Bronchial epithelial cell (primary cell): ENCODE results near the gene USP54. TPM values are rescaled to one million over a fixed set of nuclear protein-coding genes. Genes with fewer than 3 reads are reported as not detected.
"Not testable (repeated sequence)": the region's sequence is repeated elsewhere in the genome, so short reads cannot be mapped to it uniquely, and the experiment has no call there.

Source experiments
- DNase-seq: peaks from one replicate; pipeline ENCODE4 v3.0.0-alpha.2; 2010; ENCODE audit warnings: low read depth
- FAIRE-seq: peaks from 2 replicates; lab custom pipeline; 2011; peaks lifted over from hg19 to GRCh38; lab: Jason Lieb, UNC
- H3K27me3 ChIP-seq: 2 replicates; pipeline ENCODE4 v1.5.1; 2011; ENCODE audit warnings: low read length; ENCODE audit not compliant: control insufficient read depth, insufficient read depth
- H3K36me3 ChIP-seq: 2 replicates; pipeline ENCODE4 v1.5.1; 2011; ENCODE audit warnings: low read length; ENCODE audit not compliant: control insufficient read depth, insufficient read depth
- H3K4me3 ChIP-seq: 2 replicates; pipeline ENCODE4 v1.5.1; 2011; ENCODE audit warnings: mild to moderate bottlenecking, low read depth, low read length, control low read depth
- total RNA-seq: library from RNA; depleted of rRNA; stranded (reverse); fragments of >200 nt; gene quantifications from 2 replicates; pipeline ENCODE4 v1.2.1, GENCODE V29; 2014
- TF ChIP-seq, protein P1 (sequence below): IDR thresholded peaks from 2 replicates; pipeline ENCODE4 v1.5.1; 2011; ENCODE audit warnings: mild to moderate bottlenecking, moderate library complexity, low read length, control low read depth, inconsistent platforms; ENCODE audit not compliant: insufficient read depth, severe bottlenecking

The USP54 gene
- total RNA-seq, 1 donor from 2014 or later: 5.8 TPM

DNA sequence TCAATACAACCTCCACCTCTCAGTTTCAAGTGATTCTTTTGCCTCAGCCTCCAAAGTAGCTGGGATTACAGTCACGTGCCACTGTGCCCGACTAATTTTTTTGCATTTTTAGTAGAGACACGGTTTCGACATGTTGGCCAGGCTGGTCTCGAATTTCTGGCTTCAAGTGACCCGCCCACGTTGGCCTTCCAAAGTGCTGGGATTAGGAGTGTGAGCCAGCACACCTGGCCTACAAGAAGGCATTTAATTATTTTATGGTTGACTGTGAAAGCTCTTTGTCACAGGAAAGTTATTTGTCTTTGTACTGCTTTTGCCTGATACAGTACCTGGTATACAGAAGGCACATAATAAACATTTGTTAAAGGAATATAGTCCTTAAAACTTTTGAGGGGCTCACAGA lies 37.3 kb upstream of the USP54 start:
- TF ChIP-seq, protein P1, sequence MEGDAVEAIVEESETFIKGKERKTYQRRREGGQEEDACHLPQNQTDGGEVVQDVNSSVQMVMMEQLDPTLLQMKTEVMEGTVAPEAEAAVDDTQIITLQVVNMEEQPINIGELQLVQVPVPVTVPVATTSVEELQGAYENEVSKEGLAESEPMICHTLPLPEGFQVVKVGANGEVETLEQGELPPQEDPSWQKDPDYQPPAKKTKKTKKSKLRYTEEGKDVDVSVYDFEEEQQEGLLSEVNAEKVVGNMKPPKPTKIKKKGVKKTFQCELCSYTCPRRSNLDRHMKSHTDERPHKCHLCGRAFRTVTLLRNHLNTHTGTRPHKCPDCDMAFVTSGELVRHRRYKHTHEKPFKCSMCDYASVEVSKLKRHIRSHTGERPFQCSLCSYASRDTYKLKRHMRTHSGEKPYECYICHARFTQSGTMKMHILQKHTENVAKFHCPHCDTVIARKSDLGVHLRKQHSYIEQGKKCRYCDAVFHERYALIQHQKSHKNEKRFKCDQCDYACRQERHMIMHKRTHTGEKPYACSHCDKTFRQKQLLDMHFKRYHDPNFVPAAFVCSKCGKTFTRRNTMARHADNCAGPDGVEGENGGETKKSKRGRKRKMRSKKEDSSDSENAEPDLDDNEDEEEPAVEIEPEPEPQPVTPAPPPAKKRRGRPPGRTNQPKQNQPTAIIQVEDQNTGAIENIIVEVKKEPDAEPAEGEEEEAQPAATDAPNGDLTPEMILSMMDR: no peak
- no peaks in the 10 kb centered on the region for H3K27me3 ChIP-seq
- no peak overlapping the region for H3K4me3 ChIP-seq
- DNase-seq (peak; percentile 37), FAIRE-seq (no peak)
- H3K36me3 ChIP-seq: no peaks in the 10 kb centered on the region

DNA sequence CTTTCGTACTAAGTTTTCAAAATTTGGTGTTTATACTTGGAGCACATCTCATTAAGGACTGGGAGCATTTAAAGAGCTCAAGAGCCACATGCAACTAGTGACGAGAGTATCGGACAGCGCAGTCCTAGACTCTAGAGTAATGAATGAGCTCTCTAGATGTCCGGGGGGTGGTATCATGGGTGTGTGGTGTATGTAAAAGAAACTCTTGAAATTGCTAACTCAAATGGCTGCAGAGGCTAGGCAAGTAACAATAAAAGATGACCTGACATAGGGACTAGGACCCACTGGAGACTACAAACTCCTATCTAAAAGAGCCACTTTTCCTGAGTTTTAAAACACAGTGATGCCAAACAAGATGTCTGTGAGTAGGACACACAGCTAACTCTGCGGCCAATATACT lies 36.2 kb upstream of the USP54 start:
- DNase-seq: no peak
- TF ChIP-seq, protein P1: no peak
- no peak for FAIRE-seq
- Histone ChIP-seq H3K27me3 (no peaks in the 10 kb centered on the region), H3K4me3 (no peak overlapping the region), H3K36me3 (no peaks in the 10 kb centered on the region)

DNA sequence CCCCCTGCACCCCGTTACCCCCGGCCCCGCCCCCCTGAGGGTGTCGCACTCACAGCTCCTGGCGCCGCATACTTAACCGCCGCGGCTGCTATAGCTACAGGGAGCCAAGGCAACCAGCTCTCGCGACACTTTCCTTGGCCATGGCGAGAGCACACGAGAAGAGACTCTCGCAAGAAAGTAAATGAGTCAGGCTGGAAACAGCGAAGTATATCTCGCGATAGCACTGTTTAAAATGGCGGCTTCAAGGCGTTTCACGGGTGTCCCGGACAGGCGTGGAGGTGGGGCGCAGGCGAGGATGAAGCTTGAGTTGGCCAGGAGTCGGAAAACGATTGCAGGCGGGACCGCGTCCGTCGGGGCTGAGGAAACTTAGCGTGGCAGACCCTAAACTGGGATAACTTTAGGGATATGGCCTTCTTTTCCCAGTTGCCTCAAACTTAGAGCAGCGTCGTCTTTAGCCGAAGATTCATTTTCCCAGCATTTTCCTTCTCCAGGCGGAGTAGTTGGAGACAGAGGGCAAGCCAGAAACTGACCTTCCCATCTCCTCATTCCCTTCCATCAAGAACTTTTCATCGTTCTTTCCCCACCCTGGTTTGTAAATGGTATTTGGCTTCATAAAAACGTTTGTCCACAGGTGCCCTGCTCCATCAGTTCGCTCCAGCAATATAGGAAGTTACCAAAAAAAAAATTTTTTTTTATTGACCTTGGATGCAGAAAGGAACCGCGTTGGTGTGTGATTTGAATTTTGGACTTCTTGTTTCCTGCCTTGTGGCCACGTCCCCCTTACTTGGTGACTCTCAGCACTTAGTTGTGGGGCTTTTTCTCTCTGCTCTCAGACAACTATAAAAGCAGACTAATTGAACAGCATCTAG lies 35.0 kb upstream of the USP54 start:
- Histone ChIP-seq H3K4me3 (peak overlapping the region; percentile 92), H3K27me3 (no peaks in the 10 kb centered on the region), H3K36me3 (no peaks in the 10 kb centered on the region)
- TF ChIP-seq, protein P1: no peak
- DNase-seq: peak; percentile 98
- no peak for FAIRE-seq

DNA sequence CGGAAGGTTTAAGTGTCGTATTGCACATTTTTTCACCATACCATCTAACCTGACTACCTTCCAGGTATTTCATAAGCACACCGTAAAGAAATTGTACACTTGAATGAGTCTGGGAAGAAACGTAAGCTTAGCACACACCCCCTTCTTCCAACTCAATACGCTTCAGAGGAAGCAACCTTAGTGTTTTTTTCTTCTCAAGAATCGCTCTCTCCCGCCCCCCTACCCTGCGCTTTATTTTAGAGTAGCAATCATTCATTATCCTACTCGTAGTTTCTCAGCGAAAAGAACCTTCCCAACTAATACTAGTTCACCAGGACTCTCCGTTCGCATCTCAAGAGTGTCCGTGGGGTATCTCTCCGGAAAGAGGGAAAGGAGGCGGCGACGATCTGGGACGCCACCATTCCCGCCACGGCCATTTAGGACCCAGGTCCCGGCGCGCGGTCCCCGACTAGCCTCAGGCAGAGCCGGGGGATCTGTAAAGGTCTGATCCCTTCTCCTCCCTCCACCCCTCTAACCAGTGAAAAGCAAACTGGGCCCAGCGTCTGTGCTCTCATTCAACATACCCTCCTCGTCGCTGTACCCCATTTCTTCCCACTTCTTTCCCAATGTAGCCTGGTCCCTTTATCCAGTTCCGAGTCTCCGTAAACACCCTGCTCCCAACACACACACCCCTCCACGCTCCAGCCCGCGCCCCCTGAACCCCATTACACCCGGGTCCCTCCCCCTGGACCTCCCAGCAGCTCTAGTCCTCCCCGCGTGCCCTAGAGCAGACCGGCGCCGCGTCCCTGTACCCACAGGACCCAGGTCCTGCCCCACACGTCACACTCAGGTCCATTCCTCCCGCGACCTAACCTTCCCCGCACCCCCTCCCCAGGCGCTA lies 34.1 kb upstream of the USP54 start:
- DNase-seq: peak; percentile 68

DNA sequence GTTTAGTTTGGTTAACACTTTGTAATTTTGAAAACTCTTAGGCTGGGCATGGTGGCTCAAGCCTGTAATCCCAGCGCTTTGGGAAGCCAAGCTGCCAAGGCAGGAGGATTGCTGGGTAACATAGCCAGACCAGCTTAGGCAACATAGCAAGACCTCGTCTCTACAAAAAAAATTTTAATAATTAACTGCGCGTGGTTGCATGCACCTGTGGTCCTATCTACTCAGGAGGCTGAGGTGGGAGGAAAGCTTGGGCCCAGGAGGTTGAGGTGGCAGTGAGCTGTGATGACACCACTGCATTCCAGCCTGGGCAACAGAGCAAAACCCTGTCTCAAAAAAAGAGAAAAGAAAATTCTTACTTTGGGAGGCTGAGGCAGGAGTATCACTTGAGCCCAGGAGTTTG lies 31.9 kb upstream of the USP54 start:
- FAIRE-seq: no peak
- H3K27me3 ChIP-seq: no peaks in the 10 kb centered on the region
- TF ChIP-seq, protein P1: no peak

More for the DNA sequence above, 34.1 kb upstream of the USP54 start:
- TF ChIP-seq, protein P1: no peak
- peak overlapping the region; percentile 92 for H3K4me3 ChIP-seq
- FAIRE-seq: no peak
- H3K27me3 ChIP-seq: no peaks in the 10 kb centered on the region
- no peaks in the 10 kb centered on the region for H3K36me3 ChIP-seq

DNA sequence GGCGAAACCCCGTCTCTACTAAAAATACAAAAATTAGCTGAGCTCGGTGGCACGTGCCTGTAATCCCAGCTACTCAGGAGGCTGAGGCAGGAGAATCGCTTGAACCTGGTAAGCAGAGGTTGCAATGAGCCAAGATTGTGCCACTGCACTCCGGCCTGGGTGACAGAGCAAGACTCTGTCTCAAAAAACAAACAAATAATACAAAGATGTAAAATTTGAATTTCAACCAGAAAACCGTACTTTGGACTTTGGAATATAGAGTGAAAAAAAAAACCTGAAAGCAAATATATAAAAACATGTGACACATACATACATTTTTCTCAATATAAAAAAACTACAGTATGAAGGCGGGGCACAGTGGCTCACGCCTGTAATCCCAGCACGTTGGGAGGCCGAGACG lies 29.8 kb upstream of the USP54 start:
- H3K36me3 ChIP-seq, DNase-seq, H3K27me3 ChIP-seq, H3K4me3 ChIP-seq, FAIRE-seq: not testable (repeated sequence)

More for the DNA sequence above, 31.9 kb upstream of the USP54 start:
- DNase-seq: no peak
- Histone ChIP-seq H3K36me3 (no peaks in the 10 kb centered on the region), H3K4me3 (no peak overlapping the region)

DNA sequence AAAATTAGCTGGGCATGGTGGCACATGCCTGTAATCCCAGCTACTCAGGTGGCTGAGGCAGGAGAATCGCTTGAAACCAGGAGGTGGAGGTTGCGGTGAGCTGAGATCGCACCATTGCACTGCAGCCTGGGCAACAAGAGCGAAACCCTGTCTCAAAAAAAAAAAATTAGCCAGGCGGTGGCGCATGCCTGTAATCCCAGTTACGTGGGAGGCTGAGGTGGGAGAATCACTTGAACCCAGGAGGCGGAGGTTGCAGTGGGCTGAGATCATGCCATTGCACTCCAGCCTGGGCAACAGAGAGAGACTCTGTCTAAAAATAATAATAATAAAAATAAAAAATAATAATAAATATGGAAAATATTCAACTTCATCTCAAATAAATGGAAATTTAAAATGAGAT lies 26.0 kb upstream of the USP54 start:
- H3K27me3 ChIP-seq, H3K4me3 ChIP-seq, DNase-seq, H3K36me3 ChIP-seq, FAIRE-seq: not testable (repeated sequence)
